ENCODE measurements around the gene MICU1. TPM values are rescaled to one million over a fixed set of nuclear protein-coding genes. Genes with fewer than 3 reads are reported as not detected.

Gene MICU1
- total and polyA plus RNA-seq, 10 of the 15 experiments (the other 5 are each of a cell fraction or from before 2014, with no cell fraction given) = 18.2 to 36.4 (median 22.2) TPM

GRCh38 chr10:72659694-72660093 lies 33.8 kb upstream of the MICU1 start:
- intact Hi-C loops (cut with micrococcal nuclease; ENCODE audit: unreplicated experiment) (no loop called here), in situ Hi-C loops (cut with MboI) (no loop called here)
- H3K27ac ChIP-seq (ENCODE audit: control insufficient read depth, insufficient read depth) = no peak overlapping the region
- H2AFZ ChIP-seq (ENCODE audit: control insufficient read depth, low read depth, low read length) = no peak overlapping the region
- no peaks in the 10 kb centered on the region for H3K9me3 ChIP-seq (replicated peaks; ENCODE audit: control insufficient read depth, insufficient read depth, low read length)
- DNase-seq (ENCODE audit: low read depth, low spot score) (no peak), ATAC-seq (no peak), FAIRE-seq (no peak)
- no peaks in the 10 kb centered on the region for H3K79me2 ChIP-seq (ENCODE audit: control insufficient read depth, insufficient read depth, low read length)
- H3K9ac ChIP-seq (ENCODE audit: control insufficient read depth, insufficient read depth, low read length) = no peak overlapping the region
- H4K20me1 ChIP-seq (ENCODE audit: control insufficient read depth, insufficient read depth) = no peaks in the 10 kb centered on the region
- ChIA-PET RAD21 (ENCODE audit: unreplicated experiment) (interaction anchor here (1.9 kb wide), 1 partner anchor 217 kb away, joined by 4 read pairs; no protein-coding TSS in a partner anchor), CTCF (no interaction called here), SMC1A (ENCODE audit: uncharacterized antibody, unreplicated experiment) (interaction anchor here (1.2 to 1.6 kb wide), 2 partner anchors 17 to 34 kb away, joined by 3 to 5 read pairs; no protein-coding TSS in a partner anchor), POLR2A (interaction anchor here (0.6 to 0.7 kb wide), 3 partner anchors 10 to 384 kb away, joined by 3 to 11 read pairs (median 5); no protein-coding TSS in a partner anchor)
- no peaks in the 10 kb centered on the region for H3K36me3 ChIP-seq (ENCODE audit: control insufficient read depth in 2 of 2, insufficient read depth in 2 of 2, low read length in 1 of 2)
- H3K4me1 ChIP-seq (ENCODE audit: control insufficient read depth, insufficient read depth, low read length) = no peaks in the 10 kb centered on the region
- H3K4me3 ChIP-seq = no peak overlapping the region
- TF ChIP-seq ZBTB33 (IDR thresholded peaks at IDR 0.05) = no peak
- no peak for TF ChIP-seq ZSCAN29 (IDR thresholded peaks at IDR 0.05)
- no peak for TF ChIP-seq CHD2 (IDR thresholded peaks at IDR 0.05; ENCODE audit: borderline replicate concordance, low read depth, low read length)
- no peak for TF ChIP-seq FOXM1 (IDR thresholded peaks at IDR 0.05; ENCODE audit: low read depth, low read length)
- TF ChIP-seq, protein P1, sequence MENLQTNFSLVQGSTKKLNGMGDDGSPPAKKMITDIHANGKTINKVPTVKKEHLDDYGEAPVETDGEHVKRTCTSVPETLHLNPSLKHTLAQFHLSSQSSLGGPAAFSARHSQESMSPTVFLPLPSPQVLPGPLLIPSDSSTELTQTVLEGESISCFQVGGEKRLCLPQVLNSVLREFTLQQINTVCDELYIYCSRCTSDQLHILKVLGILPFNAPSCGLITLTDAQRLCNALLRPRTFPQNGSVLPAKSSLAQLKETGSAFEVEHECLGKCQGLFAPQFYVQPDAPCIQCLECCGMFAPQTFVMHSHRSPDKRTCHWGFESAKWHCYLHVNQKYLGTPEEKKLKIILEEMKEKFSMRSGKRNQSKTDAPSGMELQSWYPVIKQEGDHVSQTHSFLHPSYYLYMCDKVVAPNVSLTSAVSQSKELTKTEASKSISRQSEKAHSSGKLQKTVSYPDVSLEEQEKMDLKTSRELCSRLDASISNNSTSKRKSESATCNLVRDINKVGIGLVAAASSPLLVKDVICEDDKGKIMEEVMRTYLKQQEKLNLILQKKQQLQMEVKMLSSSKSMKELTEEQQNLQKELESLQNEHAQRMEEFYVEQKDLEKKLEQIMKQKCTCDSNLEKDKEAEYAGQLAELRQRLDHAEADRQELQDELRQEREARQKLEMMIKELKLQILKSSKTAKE (IDR thresholded peaks at IDR 0.05; ENCODE audit: low read depth, poor library complexity, severe bottlenecking) = no peak
- no peak for TF ChIP-seq RBBP5 (conservative IDR thresholded peaks at IDR 0.05)
- TF ChIP-seq, protein P2, sequence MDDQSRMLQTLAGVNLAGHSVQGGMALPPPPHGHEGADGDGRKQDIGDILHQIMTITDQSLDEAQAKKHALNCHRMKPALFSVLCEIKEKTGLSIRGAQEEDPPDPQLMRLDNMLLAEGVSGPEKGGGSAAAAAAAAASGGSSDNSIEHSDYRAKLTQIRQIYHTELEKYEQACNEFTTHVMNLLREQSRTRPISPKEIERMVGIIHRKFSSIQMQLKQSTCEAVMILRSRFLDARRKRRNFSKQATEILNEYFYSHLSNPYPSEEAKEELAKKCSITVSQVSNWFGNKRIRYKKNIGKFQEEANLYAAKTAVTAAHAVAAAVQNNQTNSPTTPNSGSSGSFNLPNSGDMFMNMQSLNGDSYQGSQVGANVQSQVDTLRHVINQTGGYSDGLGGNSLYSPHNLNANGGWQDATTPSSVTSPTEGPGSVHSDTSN (IDR thresholded peaks at IDR 0.05; ENCODE audit: insufficient replicate concordance, low read depth, low read length) = no peak
- TF ChIP-seq, protein P3, sequence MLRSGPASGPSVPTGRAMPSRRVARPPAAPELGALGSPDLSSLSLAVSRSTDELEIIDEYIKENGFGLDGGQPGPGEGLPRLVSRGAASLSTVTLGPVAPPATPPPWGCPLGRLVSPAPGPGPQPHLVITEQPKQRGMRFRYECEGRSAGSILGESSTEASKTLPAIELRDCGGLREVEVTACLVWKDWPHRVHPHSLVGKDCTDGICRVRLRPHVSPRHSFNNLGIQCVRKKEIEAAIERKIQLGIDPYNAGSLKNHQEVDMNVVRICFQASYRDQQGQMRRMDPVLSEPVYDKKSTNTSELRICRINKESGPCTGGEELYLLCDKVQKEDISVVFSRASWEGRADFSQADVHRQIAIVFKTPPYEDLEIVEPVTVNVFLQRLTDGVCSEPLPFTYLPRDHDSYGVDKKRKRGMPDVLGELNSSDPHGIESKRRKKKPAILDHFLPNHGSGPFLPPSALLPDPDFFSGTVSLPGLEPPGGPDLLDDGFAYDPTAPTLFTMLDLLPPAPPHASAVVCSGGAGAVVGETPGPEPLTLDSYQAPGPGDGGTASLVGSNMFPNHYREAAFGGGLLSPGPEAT (IDR thresholded peaks at IDR 0.05; ENCODE audit: low read depth) = no peak
- TF ChIP-seq FOXK2 (IDR thresholded peaks at IDR 0.05) = no peak
- no peak for TF ChIP-seq ZZZ3 (IDR thresholded peaks at IDR 0.05; ENCODE audit: control insufficient read depth, insufficient read length, low read depth)
- TF ChIP-seq SMAD5 (IDR thresholded peaks at IDR 0.05; ENCODE audit: low read depth) = no peak
- TF ChIP-seq SREBF1 (IDR thresholded peaks at IDR 0.05; ENCODE audit: low read length) = no peak
- TF ChIP-seq, protein P4, sequence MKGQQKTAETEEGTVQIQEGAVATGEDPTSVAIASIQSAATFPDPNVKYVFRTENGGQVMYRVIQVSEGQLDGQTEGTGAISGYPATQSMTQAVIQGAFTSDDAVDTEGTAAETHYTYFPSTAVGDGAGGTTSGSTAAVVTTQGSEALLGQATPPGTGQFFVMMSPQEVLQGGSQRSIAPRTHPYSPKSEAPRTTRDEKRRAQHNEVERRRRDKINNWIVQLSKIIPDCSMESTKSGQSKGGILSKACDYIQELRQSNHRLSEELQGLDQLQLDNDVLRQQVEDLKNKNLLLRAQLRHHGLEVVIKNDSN (IDR thresholded peaks at IDR 0.05; ENCODE audit: borderline replicate concordance, extremely low read length, insufficient read depth, low read depth, low read length) = no peak
- 75% methylated on average over 8 of the region's 8 CpGs for WGBS (ENCODE audit: insufficient coverage, insufficient replicate concordance, low lambda C conversion rate, missing lambda C conversion rate)
- BruUV-seq (replicated peaks) = no TSS peak
- no peak overlapping the region for H3K4me2 ChIP-seq (ENCODE audit: control insufficient read depth, insufficient read depth)
- no peaks in the 10 kb centered on the region for H3K27me3 ChIP-seq (replicated peaks in 1 of 2; ENCODE audit: control insufficient read depth in 2 of 2, insufficient read depth in 2 of 2, low read length in 1 of 2)

Measured in GM12878 (cell line).